Measurements from ENCODE around the gene ARHGAP28.

Gene ARHGAP28

DNA sequence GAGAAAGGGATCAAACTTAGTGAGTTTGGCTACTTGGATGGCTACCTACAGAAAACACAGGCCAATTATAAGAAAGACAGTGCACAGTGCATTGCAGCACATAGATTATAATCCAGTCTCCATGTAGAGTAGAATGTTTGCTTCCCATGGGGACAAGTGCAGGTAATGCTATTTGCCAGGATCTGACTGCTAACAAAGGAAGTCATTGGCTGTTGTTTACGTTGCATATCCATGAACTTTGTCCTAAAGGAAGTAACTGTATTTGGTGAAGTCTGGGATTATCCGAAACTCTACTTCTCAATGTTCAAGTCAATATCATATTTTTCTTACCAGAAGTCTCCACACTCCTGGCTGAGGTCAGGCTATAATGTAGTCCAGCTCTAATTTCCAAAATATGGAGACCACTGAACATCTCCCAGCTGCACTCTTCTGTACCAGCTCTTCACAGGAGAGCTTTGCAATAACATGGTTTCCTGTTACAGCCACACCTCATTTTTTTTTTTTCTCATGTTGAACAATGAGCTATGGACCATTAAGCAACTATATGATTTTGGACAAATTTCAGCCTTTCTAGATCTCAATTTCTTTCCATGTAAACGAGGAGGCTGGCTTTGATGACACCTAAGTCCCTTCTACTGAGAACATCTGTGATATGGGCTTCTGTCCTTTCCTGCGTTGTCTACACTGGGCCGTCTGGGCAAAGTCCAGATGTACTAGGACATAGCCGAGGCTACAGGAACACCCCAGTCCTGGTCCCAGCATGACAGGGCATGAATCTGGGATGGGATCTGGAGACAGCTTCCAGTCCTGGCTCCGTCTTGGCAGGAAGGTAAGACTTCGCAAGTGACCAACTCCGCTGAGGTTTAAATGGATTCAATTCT, 233.3 kb downstream of the ARHGAP28 start:
- no peak for DNase-seq (ENCODE audit: low spot score)

DNA sequence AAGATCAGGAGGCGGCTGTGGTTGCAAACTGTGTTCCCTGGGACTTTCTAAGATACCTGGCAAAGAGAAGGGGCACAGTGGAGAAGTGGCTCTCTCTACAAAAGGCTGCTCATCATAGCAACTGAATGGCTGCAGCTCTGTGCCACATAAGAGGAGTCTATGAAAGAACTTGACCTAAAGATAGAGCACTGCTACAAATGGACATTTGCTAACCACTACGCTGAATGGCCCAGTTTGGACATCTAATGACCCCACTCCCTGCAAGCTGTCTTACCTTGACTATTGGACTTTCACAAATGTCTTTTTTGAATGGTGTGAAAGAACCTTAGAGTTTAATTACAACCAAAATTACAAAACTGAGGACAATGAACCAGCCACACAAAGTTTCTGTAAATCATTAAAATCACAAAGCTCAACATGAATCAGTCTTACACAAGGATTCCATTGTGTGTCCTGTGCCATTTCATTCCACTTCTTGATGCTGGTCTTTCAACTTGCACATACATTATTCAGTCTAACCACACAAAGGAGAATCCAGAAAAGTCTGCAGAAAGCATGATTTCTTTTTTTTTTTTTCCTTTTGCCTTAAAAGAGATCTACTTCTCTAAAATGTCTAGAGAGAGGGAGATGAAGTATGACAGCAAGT, 234.1 kb downstream of the ARHGAP28 start:
- no peak for DNase-seq (ENCODE audit: low spot score)
